GM12878 (cell line): Measurements from ENCODE around the gene MALRD1. TPM values are rescaled to one million over a fixed set of nuclear protein-coding genes. Genes with fewer than 3 reads are reported as not detected.
A peak's percentile ranks its signal among the peaks of the same experiment; 100 is the strongest.

Source experiments
- ATAC-seq: fragments of 200-7000 bp; cut with Tn5 transposase; 3 replicates; pipeline ENCODE4 v1.9.1; 2020; ENCODE audit warnings: mild to moderate bottlenecking, moderate library complexity
- BruUV-seq: library from RNA; stranded (reverse); fragments of 400-500 nt; replicated peaks from 2 replicates; lab custom pipeline; 2021; lab: Mats Ljungman, UMichigan
- CTCF ChIA-PET: fragments of 300-600 bp; sonication (Branson Sonifier 250); formaldehyde crosslinking; extraction: SDS; loops from one replicate; lab custom pipeline; 2021; ENCODE audit warnings: inconsistent platforms; lab: Yijun Ruan, JAX
- POLR2A ChIA-PET: fragments of 350-600 bp; formaldehyde crosslinking; extraction: SDS; loops from one replicate; lab custom pipeline; 2021; ENCODE audit warnings: inconsistent platforms; lab: Charles Lee
- RAD21 ChIA-PET: fragments of 300-600 bp; sonication (Branson Sonifier 250); formaldehyde crosslinking; loops from one replicate; lab custom pipeline; 2023; ENCODE audit warnings: antibody characterized with exemption; ENCODE audit not compliant: unreplicated experiment; lab: Charles Lee
- SMC1A ChIA-PET: fragments of 300-600 bp; sonication (Branson Sonifier 250); formaldehyde crosslinking; loops from one replicate; lab custom pipeline; 2023; ENCODE audit not compliant: unreplicated experiment, uncharacterized antibody; lab: Charles Lee
- DNase-seq: peaks from one replicate; pipeline ENCODE4 v3.0.0-alpha.2; 2011; ENCODE audit warnings: low read depth, low spot score
- FAIRE-seq: peaks from 3 replicates; lab custom pipeline; 2011; peaks lifted over from hg19 to GRCh38; lab: Jason Lieb, UNC
- H2AFZ ChIP-seq: 2 replicates; pipeline ENCODE4 v1.6.0; 2011; ENCODE audit warnings: low read depth, low read length, control low read depth; ENCODE audit not compliant: control insufficient read depth
- H3K27ac ChIP-seq: 2 replicates; pipeline ENCODE4 v1.5.1; 2011; ENCODE audit warnings: control low read depth; ENCODE audit not compliant: control insufficient read depth, insufficient read depth
- H3K27me3 ChIP-seq, 2 experiments: replicated peaks in 1 of 2; 2 replicates each; pipeline versions ENCODE4 v1.6.0 to v1.6.1; 2011; ENCODE audit warnings: low read length in 1 of 2; ENCODE audit not compliant: control insufficient read depth in 2 of 2, insufficient read depth in 2 of 2
- H3K36me3 ChIP-seq, 2 experiments: 2 replicates each; pipeline ENCODE4 v1.5.1; 2011; ENCODE audit warnings: low read length in 1 of 2; ENCODE audit not compliant: control insufficient read depth in 2 of 2, insufficient read depth in 2 of 2
- H3K4me1 ChIP-seq: 2 replicates; pipeline ENCODE4 v1.6.1; 2011; ENCODE audit warnings: mild to moderate bottlenecking, low read length, moderate library complexity, mixed read lengths; ENCODE audit not compliant: control insufficient read depth, insufficient read depth
- H3K4me2 ChIP-seq: 2 replicates; pipeline ENCODE4 v1.6.0; 2011; ENCODE audit warnings: control low read depth; ENCODE audit not compliant: control insufficient read depth, insufficient read depth
- H3K4me3 ChIP-seq: fragments of 200-600 bp; sonication (generic); 2 replicates; pipeline ENCODE4 v1.5.1; 2016
- H3K79me2 ChIP-seq: 2 replicates; pipeline ENCODE4 v1.6.0; 2011; ENCODE audit warnings: low read length; ENCODE audit not compliant: control insufficient read depth, insufficient read depth
- H3K9ac ChIP-seq: 2 replicates; pipeline ENCODE4 v1.8.0; 2011; ENCODE audit warnings: low read length, control low read depth, mixed read lengths; ENCODE audit not compliant: control insufficient read depth, insufficient read depth
- H3K9me3 ChIP-seq: replicated peaks from 3 replicates; pipeline ENCODE4 v1.5.1; 2011; ENCODE audit warnings: mild to moderate bottlenecking, low read length; ENCODE audit not compliant: control insufficient read depth, insufficient read depth
- H4K20me1 ChIP-seq: 2 replicates; pipeline ENCODE4 v1.6.0; 2011; ENCODE audit not compliant: control insufficient read depth, insufficient read depth
- ATF7 ChIP-seq: fragments of 450-650 bp; IDR thresholded peaks from 2 replicates; pipeline ENCODE4 v1.6.1; 2016; ENCODE audit warnings: low read depth, mild to moderate bottlenecking
- BACH1 ChIP-seq: fragments of 450-650 bp; IDR thresholded peaks from 2 replicates; pipeline ENCODE4 v1.6.1; 2017; ENCODE audit warnings: mild to moderate bottlenecking, borderline replicate concordance
- EZH2 ChIP-seq: IDR thresholded peaks from 2 replicates; pipeline ENCODE4 v1.6.1; 2012; ENCODE audit warnings: low read depth, mild to moderate bottlenecking, control low read depth, inconsistent platforms, low read length, borderline replicate concordance; ENCODE audit not compliant: control insufficient read depth
- MEF2A ChIP-seq: IDR thresholded peaks from 2 replicates; pipeline ENCODE4 v1.6.1; 2011; ENCODE audit warnings: low read depth, mild to moderate bottlenecking, low read length, moderate library complexity; ENCODE audit not compliant: insufficient read depth
- MLLT1 ChIP-seq: fragments of 450-650 bp; IDR thresholded peaks from 2 replicates; pipeline ENCODE4 v1.6.1; 2016; ENCODE audit warnings: mild to moderate bottlenecking
- NR2C1 ChIP-seq: fragments of 450-650 bp; IDR thresholded peaks from 2 replicates; pipeline ENCODE4 v1.6.1; 2017; ENCODE audit warnings: antibody characterized with exemption, mild to moderate bottlenecking, moderate library complexity
- RAD51 ChIP-seq: fragments of 450-650 bp; IDR thresholded peaks from 2 replicates; pipeline ENCODE4 v1.6.1; 2016; ENCODE audit warnings: moderate library complexity, mild to moderate bottlenecking, inconsistent platforms
- TAF1 ChIP-seq: IDR thresholded peaks from 2 replicates; pipeline ENCODE4 v1.6.1; 2011; ENCODE audit warnings: mild to moderate bottlenecking, low read depth, low read length, borderline replicate concordance
- WGBS: methylation state at CpG from one replicate; pipeline ENCODE4 v1.1.6; 2016; ENCODE audit warnings: low lambda C conversion rate; ENCODE audit not compliant: insufficient replicate concordance, insufficient coverage; ENCODE audit errors: missing lambda C conversion rate; 5-methylcytosine and 5-hydroxymethylcytosine counted together
- in situ Hi-C: fragments of 300-500 bp; cut with MboI; formaldehyde crosslinking; loops from 9 replicates; pipeline ENCODE4 v1.14.3; 2018; ENCODE audit warnings: mixed read lengths
- intact Hi-C: fragments of 100-400 bp; cut with micrococcal nuclease; formaldehyde crosslinking; loops from one replicate; pipeline ENCODE4 v1.14.2; 2022; ENCODE audit not compliant: unreplicated experiment
- polyA plus RNA-seq, 11 experiments: library from polyadenylated mRNA; depleted of rRNA in 4 of 11; unstranded in 6 of 11; stranded (reverse) in 5 of 11; fragments of >200 nt; fragmentation: Nextera tagmentation in 4 of 11; fragmentation: Illumina TruSeq in 1 of 11; extraction: Ambion mirVana in 4 of 11; extraction: Trizol in 1 of 11; gene quantifications; 1 replicate in 1 of 11; 2 replicates in 10 of 11; pipeline versions ENCODE4 v1.2.1 to v1.2.3, GENCODE V29; 2011 to 2016; ENCODE audit warnings: inconsistent platforms in 2 of 11, missing spikeins in 2 of 11, low read depth in 1 of 11
- total RNA-seq, 4 experiments: library from RNA; depleted of rRNA in 3 of 4; stranded (reverse); fragments of >200 nt in 3 of 4; fragmentation: Illumina TruSeq in 1 of 4; extraction: Trizol in 1 of 4; gene quantifications; 2 replicates each; pipeline versions ENCODE4 v1.2.1 to v1.2.3, GENCODE V29; 2013 to 2021
- TF ChIP-seq, protein P1 (sequence below): IDR thresholded peaks from 2 replicates; pipeline ENCODE4 v1.6.1; 2011; ENCODE audit warnings: low read depth, low read length, improper control_type of control experiment, borderline replicate concordance

The MALRD1 gene
- total and polyA plus RNA-seq, 10 of the 15 experiments (the other 5 are each of a cell fraction or from before 2014, with no cell fraction given): 0.12 to 6.6 (median 0.26) TPM; not detected in 2

- Histone ChIP-seq H3K4me1 (no peaks in the 10 kb centered on the region), H3K27me3 (no peaks in the 10 kb centered on the region), H3K36me3 (no peaks in the 10 kb centered on the region), H3K79me2 (no peaks in the 10 kb centered on the region), H3K4me2 (no peak overlapping the region), H3K4me3 (no peak overlapping the region), H3K27ac (no peak overlapping the region), H3K9ac (no peak overlapping the region), H2AFZ (no peak overlapping the region), H4K20me1 (no peaks in the 10 kb centered on the region), H3K9me3 (no peaks in the 10 kb centered on the region)
- TF ChIP-seq ATF7: 0 out of 2 replicates have a peak, but pooled peaks have one; percentile 29
- no peak for TF ChIP-seq NR2C1
- WGBS: 0% methylated on average over 2 of the region's 2 CpGs
- DNase-seq (no peak), FAIRE-seq (no peak), ATAC-seq (peak; percentile 47; the same call in 2 of the 3 replicates)
- POLR2A ChIA-PET: no interaction called here
- RAD21 ChIA-PET: no interaction called here
- in situ Hi-C loops: no loop called here
- intact Hi-C loops: no loop called here
- SMC1A ChIA-PET: interaction anchor here (0.7 to 1.2 kb wide), 2 partner anchors 10 to 860 kb away, joined by 3 read pairs; no protein-coding TSS in a partner anchor
- CTCF ChIA-PET: no interaction called here
- BruUV-seq: no TSS peak
Measured at GRCh38 chr10:19483421-19483820, 434.8 kb downstream of the MALRD1 start.

- in situ Hi-C loops: no loop called here
- H3K36me3 ChIP-seq: no peaks in the 10 kb centered on the region
- H3K9me3 ChIP-seq: no peaks in the 10 kb centered on the region
- no TSS peak for BruUV-seq
- 64% methylated on average over 23 of the region's 23 CpGs for WGBS
- ATAC-seq: no peak
- no peak overlapping the region for H3K4me2 ChIP-seq
- intact Hi-C loops: no loop called here
- H3K79me2 ChIP-seq: no peaks in the 10 kb centered on the region
- no peak for DNase-seq
- CTCF ChIA-PET: interaction anchor here (0.9 to 1.3 kb wide), 3 partner anchors 9 to 66 kb away, joined by 3 to 4 read pairs (median 4); no protein-coding TSS in a partner anchor
- RAD21 ChIA-PET: no interaction called here
- no peaks in the 10 kb centered on the region for H4K20me1 ChIP-seq
- H3K4me3 ChIP-seq: no peak overlapping the region
- H3K27me3 ChIP-seq: no peaks in the 10 kb centered on the region
- no peak for FAIRE-seq
- no peak overlapping the region for H2AFZ ChIP-seq
- POLR2A ChIA-PET: no interaction called here
- no peaks in the 10 kb centered on the region for H3K4me1 ChIP-seq
- no peak for TF ChIP-seq BACH1
- TF ChIP-seq TAF1: no peak
- no peak for TF ChIP-seq MEF2A
- TF ChIP-seq, protein P1, sequence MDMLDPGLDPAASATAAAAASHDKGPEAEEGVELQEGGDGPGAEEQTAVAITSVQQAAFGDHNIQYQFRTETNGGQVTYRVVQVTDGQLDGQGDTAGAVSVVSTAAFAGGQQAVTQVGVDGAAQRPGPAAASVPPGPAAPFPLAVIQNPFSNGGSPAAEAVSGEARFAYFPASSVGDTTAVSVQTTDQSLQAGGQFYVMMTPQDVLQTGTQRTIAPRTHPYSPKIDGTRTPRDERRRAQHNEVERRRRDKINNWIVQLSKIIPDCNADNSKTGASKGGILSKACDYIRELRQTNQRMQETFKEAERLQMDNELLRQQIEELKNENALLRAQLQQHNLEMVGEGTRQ: no peak
- TF ChIP-seq RAD51: no peak
- no peak for TF ChIP-seq EZH2
- TF ChIP-seq MLLT1: no peak
- H3K27ac ChIP-seq: no peak overlapping the region
- no peak overlapping the region for H3K9ac ChIP-seq
- SMC1A ChIA-PET: no interaction called here
Measured at GRCh38 chr10:19488592-19489280, 440.1 kb downstream of the MALRD1 start.
